DOHH2 (cell line): ENCODE measurements around the gene EML4.

Experiments
- H3F3A ChIP-seq: fragments of 200-600 bp; sonication (generic), shearing (Covaris generic); 2 replicates; pipeline ENCODE4 v1.6.0; 2016; ENCODE audit warnings: antibody characterized with exemption, mild to moderate bottlenecking; ENCODE audit not compliant: control insufficient read depth, insufficient read depth
- H3K27ac ChIP-seq: fragments of 200-600 bp; sonication (generic); 2 replicates; pipeline ENCODE4 v1.5.1; 2014; ENCODE audit warnings: low read depth, mild to moderate bottlenecking, low read length, moderate library complexity
- H3K27me3 ChIP-seq: fragments of 200-600 bp; sonication (generic); 2 replicates; pipeline ENCODE4 v1.6.1; 2014; ENCODE audit warnings: mild to moderate bottlenecking, low read length, mixed read lengths; ENCODE audit not compliant: control insufficient read depth
- H3K36me3 ChIP-seq: fragments of 200-600 bp; sonication (generic); 2 replicates; pipeline ENCODE4 v1.6.1; 2014; ENCODE audit warnings: mild to moderate bottlenecking, low read length, moderate library complexity, mixed read lengths; ENCODE audit not compliant: control insufficient read depth
- H3K4me1 ChIP-seq: fragments of 200-600 bp; sonication (generic); 2 replicates; pipeline ENCODE4 v1.6.1; 2014; ENCODE audit warnings: mild to moderate bottlenecking, low read length, mixed read lengths; ENCODE audit not compliant: control insufficient read depth
- H3K4me2 ChIP-seq: fragments of 200-600 bp; sonication (generic); 2 replicates; pipeline ENCODE4 v1.6.0; 2014; ENCODE audit warnings: mild to moderate bottlenecking, low read length, moderate library complexity
- H3K4me3 ChIP-seq: fragments of 200-600 bp; sonication (generic); 2 replicates; pipeline ENCODE4 v1.5.1; 2014; ENCODE audit warnings: mild to moderate bottlenecking, low read length, mixed read lengths
- H3K79me2 ChIP-seq: fragments of 200-600 bp; sonication (generic); 2 replicates; pipeline ENCODE4 v1.6.1; 2014; ENCODE audit warnings: mild to moderate bottlenecking, low read length, mixed read lengths; ENCODE audit not compliant: control insufficient read depth
- H3K9me2 ChIP-seq: fragments of 200-600 bp; sonication (generic); replicated peaks from 2 replicates; pipeline ENCODE4 v1.6.1; 2014; ENCODE audit warnings: mild to moderate bottlenecking, low read length, mixed read lengths; ENCODE audit not compliant: control insufficient read depth
- H3K9me3 ChIP-seq: fragments of 200-600 bp; sonication (generic); 2 replicates; pipeline ENCODE4 v1.6.1; 2014; ENCODE audit warnings: antibody characterized with exemption, low read length, mixed read lengths; ENCODE audit not compliant: control insufficient read depth, insufficient read depth
- H4K20me1 ChIP-seq: fragments of 200-600 bp; sonication (generic); 2 replicates; pipeline ENCODE4 v1.6.0; 2014; ENCODE audit warnings: low read depth, mild to moderate bottlenecking, antibody characterized with exemption, low read length, moderate library complexity; ENCODE audit not compliant: control insufficient read depth, insufficient read depth
- EZH2phosphoT487 ChIP-seq: fragments of 200-600 bp; sonication (generic); IDR thresholded peaks from 2 replicates; pipeline ENCODE4 v1.6.1; 2017; ENCODE audit warnings: borderline replicate concordance, mild to moderate bottlenecking, antibody characterized with exemption, low read length, moderate library complexity, mixed read lengths
- TF ChIP-seq, protein P1 (sequence below): fragments of 200-600 bp; sonication (generic); IDR thresholded peaks from one replicate; pipeline ENCODE4 v1.5.1; 2014; ENCODE audit warnings: antibody characterized with exemption, mild to moderate bottlenecking, low read depth, low read length; ENCODE audit not compliant: poor library complexity, severe bottlenecking

EML4 gene

DNA sequence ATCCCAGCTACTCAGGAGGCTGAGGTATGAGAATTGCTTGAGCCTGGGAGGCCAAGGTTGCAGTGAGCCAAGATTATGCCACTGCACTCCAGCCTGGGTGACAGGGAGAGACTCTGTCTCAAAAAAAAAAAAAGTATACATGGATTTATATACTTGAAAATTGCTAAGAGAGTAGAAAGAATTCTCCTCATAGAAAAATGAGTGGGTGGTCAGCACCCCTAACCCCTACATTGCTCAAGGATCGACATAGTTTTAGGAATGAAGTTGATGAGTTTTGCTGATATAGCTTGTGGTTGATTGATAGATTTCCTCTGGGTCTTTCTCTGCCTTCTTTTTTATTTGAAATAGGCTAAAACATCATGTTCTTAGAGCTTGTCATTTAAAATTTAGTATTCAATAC lies 58.9 kb downstream of the EML4 start:
- Histone ChIP-seq H3K4me1 (no peaks in the 10 kb centered on the region), H3K27ac (no peak overlapping the region), H3K9me2 (no peaks in the 10 kb centered on the region), H3K27me3 (no peaks in the 10 kb centered on the region), H3K36me3 (no peaks in the 10 kb centered on the region), H3K9me3 (no peaks in the 10 kb centered on the region), H3F3A (no peaks in the 10 kb centered on the region), H3K79me2 (peaks cover 8% of the 10 kb centered on the region; the same call in 1 of the 2 replicates), H3K4me2 (no peak overlapping the region), H3K4me3 (no peak overlapping the region), H4K20me1 (no peaks in the 10 kb centered on the region)
- no peak for TF ChIP-seq EZH2phosphoT487
- TF ChIP-seq, protein P1, sequence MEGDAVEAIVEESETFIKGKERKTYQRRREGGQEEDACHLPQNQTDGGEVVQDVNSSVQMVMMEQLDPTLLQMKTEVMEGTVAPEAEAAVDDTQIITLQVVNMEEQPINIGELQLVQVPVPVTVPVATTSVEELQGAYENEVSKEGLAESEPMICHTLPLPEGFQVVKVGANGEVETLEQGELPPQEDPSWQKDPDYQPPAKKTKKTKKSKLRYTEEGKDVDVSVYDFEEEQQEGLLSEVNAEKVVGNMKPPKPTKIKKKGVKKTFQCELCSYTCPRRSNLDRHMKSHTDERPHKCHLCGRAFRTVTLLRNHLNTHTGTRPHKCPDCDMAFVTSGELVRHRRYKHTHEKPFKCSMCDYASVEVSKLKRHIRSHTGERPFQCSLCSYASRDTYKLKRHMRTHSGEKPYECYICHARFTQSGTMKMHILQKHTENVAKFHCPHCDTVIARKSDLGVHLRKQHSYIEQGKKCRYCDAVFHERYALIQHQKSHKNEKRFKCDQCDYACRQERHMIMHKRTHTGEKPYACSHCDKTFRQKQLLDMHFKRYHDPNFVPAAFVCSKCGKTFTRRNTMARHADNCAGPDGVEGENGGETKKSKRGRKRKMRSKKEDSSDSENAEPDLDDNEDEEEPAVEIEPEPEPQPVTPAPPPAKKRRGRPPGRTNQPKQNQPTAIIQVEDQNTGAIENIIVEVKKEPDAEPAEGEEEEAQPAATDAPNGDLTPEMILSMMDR, result no peak

DNA sequence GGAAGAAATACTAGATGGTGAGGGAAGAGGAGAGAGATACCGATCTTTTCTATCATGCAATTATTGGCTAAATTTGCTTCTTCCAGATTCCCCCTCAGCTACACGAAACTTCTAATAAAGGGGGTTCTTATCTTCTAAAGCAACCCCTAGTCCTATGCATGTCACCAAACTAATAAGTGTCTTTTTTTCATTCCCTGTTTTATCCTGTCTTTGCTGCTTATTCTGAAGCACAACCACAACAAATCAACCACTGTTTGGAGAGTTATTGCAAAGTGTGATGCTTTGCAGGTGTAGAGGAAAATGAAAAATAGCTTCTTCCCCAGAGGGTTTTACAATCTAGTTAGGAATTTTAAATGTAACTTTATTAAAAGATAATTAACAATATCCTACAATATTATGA lies 60.8 kb downstream of the EML4 start:
- H4K20me1 ChIP-seq, result no peaks in the 10 kb centered on the region
- no peak overlapping the region for H3K4me2 ChIP-seq
- H3K36me3 ChIP-seq, result no peaks in the 10 kb centered on the region
- no peak overlapping the region for H3K4me3 ChIP-seq
- H3K9me3 ChIP-seq, result no peaks in the 10 kb centered on the region
- H3K27me3 ChIP-seq, result no peaks in the 10 kb centered on the region
- H3K27ac ChIP-seq, result no peak overlapping the region
- no peaks in the 10 kb centered on the region for H3F3A ChIP-seq
- H3K4me1 ChIP-seq, result no peaks in the 10 kb centered on the region
- H3K79me2 ChIP-seq, result peaks cover 3% of the 10 kb centered on the region; the same call in 1 of the 2 replicates
- H3K9me2 ChIP-seq, result no peaks in the 10 kb centered on the region
- TF ChIP-seq, protein P1, result no peak
- TF ChIP-seq EZH2phosphoT487, result no peak

DNA sequence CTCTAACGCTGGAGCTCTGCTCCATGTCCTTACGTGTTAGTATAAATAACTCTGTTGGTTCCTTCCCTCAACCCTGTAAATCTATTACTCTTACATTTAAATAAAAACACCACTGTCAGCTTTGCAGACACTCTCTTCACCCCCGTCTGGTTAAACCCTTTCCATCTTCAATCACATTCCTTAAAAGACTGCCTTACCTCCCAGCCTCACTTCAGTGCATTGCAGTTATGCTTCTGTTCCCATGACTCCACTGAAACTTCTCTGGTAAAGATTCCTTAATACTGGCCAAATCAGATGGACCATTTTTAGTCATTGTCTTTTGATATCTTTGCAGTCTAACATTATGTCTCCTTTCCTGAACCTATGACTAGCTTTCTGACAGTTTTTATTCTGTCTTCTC lies 61.7 kb downstream of the EML4 start:
- no peaks in the 10 kb centered on the region for H3K36me3 ChIP-seq
- no peaks in the 10 kb centered on the region for H3K9me3 ChIP-seq
- no peak for TF ChIP-seq EZH2phosphoT487
- TF ChIP-seq, protein P1, result no peak
- H3K4me2 ChIP-seq, result no peak overlapping the region
- no peaks in the 10 kb centered on the region for H3F3A ChIP-seq
- no peaks in the 10 kb centered on the region for H3K9me2 ChIP-seq
- no peaks in the 10 kb centered on the region for H3K79me2 ChIP-seq
- H3K4me3 ChIP-seq, result no peak overlapping the region
- no peaks in the 10 kb centered on the region for H3K4me1 ChIP-seq
- H3K27ac ChIP-seq, result no peak overlapping the region
- H4K20me1 ChIP-seq, result no peaks in the 10 kb centered on the region
- no peaks in the 10 kb centered on the region for H3K27me3 ChIP-seq

DNA sequence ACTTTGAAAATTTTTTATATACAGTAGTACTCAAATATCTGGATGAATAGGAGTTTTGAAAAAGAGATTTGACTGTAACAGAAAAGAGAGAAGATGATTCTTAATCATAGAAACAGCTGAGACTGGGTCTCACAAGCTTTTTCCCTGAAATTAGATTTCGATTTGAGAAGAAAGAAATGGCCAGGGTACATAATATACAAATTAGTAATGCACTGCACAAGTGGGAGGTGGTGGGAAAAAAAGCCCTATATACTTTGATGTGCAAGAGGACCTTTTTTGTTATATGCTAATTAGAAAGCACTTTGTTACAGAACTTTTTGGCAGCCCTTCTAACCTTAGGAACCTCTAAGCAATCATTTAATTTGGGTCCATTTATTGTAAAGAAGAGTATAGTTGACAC lies 62.9 kb downstream of the EML4 start:
- no peaks in the 10 kb centered on the region for H3K4me1 ChIP-seq
- H3K36me3 ChIP-seq, result no peaks in the 10 kb centered on the region
- no peaks in the 10 kb centered on the region for H4K20me1 ChIP-seq
- H3K4me3 ChIP-seq, result no peak overlapping the region
- TF ChIP-seq EZH2phosphoT487, result no peak
- TF ChIP-seq, protein P1, result no peak
- no peaks in the 10 kb centered on the region for H3K9me2 ChIP-seq
- no peaks in the 10 kb centered on the region for H3K27me3 ChIP-seq
- H3K4me2 ChIP-seq, result no peak overlapping the region
- no peaks in the 10 kb centered on the region for H3F3A ChIP-seq
- no peak overlapping the region for H3K27ac ChIP-seq
- no peaks in the 10 kb centered on the region for H3K9me3 ChIP-seq
- H3K79me2 ChIP-seq, result no peaks in the 10 kb centered on the region
